OCI-LY3 (cell line): ENCODE results near the gene CACNA2D2.

Experiments used
- EZH2phosphoT487 ChIP-seq: fragments of 200-600 bp; shearing (Covaris generic); IDR thresholded peaks from 2 replicates; pipeline ENCODE4 v1.6.1; 2018; ENCODE audit warnings: antibody characterized with exemption, mixed run types, low read depth
- TF ChIP-seq, protein P1 (sequence below): fragments of 200-600, 300-600 bp; sonication (generic); IDR thresholded peaks from 2 replicates; pipeline ENCODE4 v1.5.1; 2014; ENCODE audit warnings: antibody characterized with exemption, low read length, low read depth

DNA sequence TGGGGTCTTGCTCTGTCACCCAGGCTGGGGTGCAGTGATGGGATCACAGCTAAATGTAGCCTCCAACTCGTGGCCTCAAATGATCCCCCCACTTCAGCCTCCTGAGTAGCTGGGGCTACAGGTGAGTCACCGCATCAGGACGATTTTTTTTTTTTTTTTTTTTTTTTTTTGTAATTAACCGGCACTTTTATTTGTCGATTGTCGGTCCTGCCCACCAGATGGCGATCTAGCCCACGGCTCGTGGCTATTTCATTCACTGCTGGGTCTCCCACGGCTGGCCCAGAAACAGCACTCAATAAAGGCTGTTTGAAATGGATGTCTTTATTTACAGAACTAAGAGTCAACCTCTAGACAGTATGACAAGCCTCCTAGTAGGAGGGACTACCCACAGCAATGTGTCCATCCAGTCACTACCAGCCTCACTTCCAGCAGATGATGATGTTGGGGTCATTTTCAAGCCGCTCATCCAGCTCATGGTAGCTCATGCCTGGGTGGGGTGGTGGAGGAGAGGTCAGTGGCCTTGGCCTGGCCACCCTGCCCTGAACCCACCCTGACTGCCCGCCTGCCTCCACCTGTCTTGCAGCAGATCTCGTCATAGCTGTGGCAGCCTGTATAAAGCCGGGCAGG is 156.1 kb downstream of the CACNA2D2 start:
- TF ChIP-seq, protein P1, sequence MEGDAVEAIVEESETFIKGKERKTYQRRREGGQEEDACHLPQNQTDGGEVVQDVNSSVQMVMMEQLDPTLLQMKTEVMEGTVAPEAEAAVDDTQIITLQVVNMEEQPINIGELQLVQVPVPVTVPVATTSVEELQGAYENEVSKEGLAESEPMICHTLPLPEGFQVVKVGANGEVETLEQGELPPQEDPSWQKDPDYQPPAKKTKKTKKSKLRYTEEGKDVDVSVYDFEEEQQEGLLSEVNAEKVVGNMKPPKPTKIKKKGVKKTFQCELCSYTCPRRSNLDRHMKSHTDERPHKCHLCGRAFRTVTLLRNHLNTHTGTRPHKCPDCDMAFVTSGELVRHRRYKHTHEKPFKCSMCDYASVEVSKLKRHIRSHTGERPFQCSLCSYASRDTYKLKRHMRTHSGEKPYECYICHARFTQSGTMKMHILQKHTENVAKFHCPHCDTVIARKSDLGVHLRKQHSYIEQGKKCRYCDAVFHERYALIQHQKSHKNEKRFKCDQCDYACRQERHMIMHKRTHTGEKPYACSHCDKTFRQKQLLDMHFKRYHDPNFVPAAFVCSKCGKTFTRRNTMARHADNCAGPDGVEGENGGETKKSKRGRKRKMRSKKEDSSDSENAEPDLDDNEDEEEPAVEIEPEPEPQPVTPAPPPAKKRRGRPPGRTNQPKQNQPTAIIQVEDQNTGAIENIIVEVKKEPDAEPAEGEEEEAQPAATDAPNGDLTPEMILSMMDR: peak; percentile 62
- TF ChIP-seq EZH2phosphoT487: no peak
